CD4-positive, alpha-beta T cell treated with Interleukin-4 for 1 hour (primary cell): ENCODE data around the gene HSPB9.

Experiments
- DNase-seq, 2 donors: peaks; one replicate each; pipeline ENCODE4 v3.0.0-alpha.2; 2020 to 2022

Gene HSPB9

GRCh38 chr17:42122371-42123303, at the start of gene HSPB9:
TSS of gene HSPB9 (plus strand) at chr17:42122804. CDS start at chr17:42122851, 47 bp downstream.
- no peak for DNase-seq

GRCh38 chr17:42075789-42076188, 46.8 kb upstream of the HSPB9 start:
- no peak for DNase-seq

GRCh38 chr17:42076797-42077559, 45.6 kb upstream of the HSPB9 start:
- no peak for DNase-seq

GRCh38 chr17:42077755-42078154, 44.8 kb upstream of the HSPB9 start:
- no peak for DNase-seq

- no peak for DNase-seq
Measured at GRCh38 chr17:42078396-42079043, 44.1 kb upstream of the HSPB9 start.

GRCh38 chr17:42079541-42079940, 43.1 kb upstream of the HSPB9 start:
- DNase-seq: no peak

- no peak for DNase-seq
Measured at GRCh38 chr17:42081516-42082129, 41.0 kb upstream of the HSPB9 start.

- no peak for DNase-seq
Measured at GRCh38 chr17:42087042-42087701, 35.4 kb upstream of the HSPB9 start.

GRCh38 chr17:42087736-42088705, 34.6 kb upstream of the HSPB9 start:
- DNase-seq: no peak

- no peak for DNase-seq
Measured at GRCh38 chr17:42088736-42089135, 33.9 kb upstream of the HSPB9 start.

- DNase-seq: no peak
Measured at GRCh38 chr17:42090964-42091790, 31.4 kb upstream of the HSPB9 start.

- DNase-seq: no peak
Measured at GRCh38 chr17:42092939-42093338, 29.7 kb upstream of the HSPB9 start.

GRCh38 chr17:42094375-42095069, 28.1 kb upstream of the HSPB9 start:
- DNase-seq: no peak

- DNase-seq: no peak
Measured at GRCh38 chr17:42096360-42097111, 26.1 kb upstream of the HSPB9 start.

- DNase-seq: peak; percentile 24 to 45
Measured at GRCh38 chr17:42097691-42098631, 24.6 kb upstream of the HSPB9 start, which contains the start of gene ZNF385C. TSS of gene ZNF385C (minus strand) at chr17:42098473. CDS start at chr17:42063056, 35,417 bp downstream.

GRCh38 chr17:42098730-42099399, 23.7 kb upstream of the HSPB9 start:
- no peak for DNase-seq
